GM18867 (cell line): Measurements from ENCODE around the gene RAET1E.
"Not testable (repeated sequence)": the region's sequence is repeated elsewhere in the genome, so short reads cannot be mapped to it uniquely, and the experiment has no call there.

Experiments used
- ATAC-seq: cut with Tn5 transposase; IDR thresholded peaks from one replicate; pipeline ENCODE4 v1.9.1; 2021; ENCODE audit warnings: mild to moderate bottlenecking, moderate library complexity; ENCODE audit not compliant: unreplicated experiment

Gene RAET1E

DNA sequence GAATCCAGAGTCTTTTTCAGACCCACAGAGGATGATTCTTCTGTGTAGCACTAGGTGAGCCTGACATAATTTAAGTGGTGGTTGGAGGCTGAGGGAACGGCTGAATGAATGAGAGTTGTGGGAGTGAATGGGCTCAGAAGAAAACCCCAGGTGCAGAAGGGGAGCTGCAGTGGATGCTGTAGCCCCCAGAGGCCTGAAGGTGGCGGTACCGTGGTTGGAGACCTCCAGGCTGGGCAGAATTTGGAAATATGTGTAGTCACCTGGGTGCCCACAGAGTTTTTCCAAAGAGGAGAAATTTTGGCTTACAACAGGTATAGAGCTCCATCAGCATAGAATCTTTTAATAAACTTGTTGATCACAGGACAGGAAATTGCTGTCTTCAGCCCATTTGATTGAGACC, 31.5 kb upstream of the RAET1E start:
- ATAC-seq: no peak

DNA sequence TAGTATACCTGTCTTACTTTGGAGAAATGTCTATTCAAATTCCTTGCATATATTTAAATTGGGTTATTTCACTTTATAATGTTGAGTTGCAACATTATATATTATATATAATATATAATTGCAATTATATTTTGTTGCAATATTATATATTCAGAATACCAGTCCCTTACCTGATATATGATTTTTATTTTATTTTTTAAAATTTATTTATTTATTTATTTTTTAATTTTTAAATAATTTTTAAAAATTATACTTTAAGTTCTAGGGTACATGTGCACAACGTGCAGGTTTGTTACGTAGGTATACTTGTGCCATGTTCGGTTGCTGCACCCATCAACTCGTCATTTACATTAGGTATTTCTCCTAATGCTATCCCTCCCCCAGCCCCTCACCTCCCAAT, 29.1 kb upstream of the RAET1E start:
- ATAC-seq: not testable (repeated sequence)

DNA sequence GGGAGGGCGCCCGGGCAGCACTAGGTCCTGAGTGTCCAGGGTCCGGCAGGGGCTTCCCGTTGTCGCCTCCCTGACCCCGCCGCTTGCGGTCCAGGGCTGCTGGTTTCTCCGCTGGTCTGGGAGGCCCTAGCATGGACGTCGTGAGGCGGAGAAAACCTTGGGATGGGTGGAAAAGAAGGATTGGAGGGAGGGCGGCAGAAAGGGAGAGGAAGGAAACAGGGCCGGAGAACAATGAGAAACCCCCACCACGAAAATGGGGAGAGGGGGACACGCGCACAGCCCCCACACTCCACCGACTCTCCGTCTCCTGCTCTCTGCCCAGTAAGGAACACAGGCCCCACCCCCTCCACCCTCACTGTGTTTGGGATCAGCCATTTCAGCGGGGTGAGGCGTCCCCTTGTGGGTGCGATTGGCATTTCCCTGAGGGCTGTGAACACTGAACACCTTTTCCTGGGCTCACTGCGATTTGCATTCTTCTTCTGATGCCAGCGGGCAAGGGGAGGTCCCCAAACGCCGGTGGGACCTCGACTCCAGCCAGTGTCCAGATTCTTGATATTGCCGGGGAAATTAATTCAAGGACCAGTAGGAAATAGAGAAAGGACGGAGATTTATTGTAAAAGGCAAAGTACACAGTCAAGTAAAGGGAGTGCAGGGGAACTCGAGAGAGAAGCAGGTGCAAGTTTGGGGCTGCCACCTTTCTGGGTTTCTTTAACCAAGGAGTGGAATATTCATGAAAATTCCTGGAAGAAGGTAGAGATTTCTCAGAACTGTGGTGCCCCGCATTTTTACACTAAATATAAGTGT, 28.3 kb upstream of the RAET1E start:
- no peak for ATAC-seq

DNA sequence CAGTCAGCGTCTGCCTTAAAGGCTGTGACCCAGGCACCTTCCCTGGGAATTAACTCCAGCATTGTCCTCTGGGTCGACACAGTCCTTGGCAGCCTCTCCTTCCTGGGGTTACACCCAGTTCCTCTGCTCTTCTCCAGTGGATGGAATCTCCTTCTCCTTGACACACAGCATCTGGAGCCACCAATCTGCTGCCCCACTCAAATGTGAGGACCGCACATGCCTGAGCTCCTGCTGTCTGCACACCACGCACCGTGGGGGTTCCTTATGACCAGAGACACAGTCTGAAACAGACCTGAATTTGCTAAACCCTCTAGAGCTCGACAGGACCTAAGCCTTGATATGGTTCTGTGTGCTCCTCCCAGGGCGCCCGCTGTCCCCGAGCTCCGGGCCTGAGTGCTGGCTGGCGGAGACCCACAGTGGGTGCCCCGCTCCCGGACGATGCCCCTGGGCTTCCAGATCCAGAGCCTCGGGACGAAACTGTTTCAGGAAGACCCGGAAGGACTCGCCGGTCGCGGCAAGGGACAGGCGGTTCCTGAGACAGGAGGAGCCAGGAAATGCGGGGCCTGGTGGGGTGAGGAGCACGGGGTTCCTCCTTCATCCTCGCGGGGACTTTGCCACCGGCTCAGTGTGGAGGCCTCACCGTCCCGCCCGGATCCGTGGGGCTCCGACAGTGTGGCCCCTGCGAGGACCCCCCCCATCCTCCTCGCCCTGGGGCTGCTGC, 27.5 kb upstream of the RAET1E start:
- ATAC-seq: no peak

DNA sequence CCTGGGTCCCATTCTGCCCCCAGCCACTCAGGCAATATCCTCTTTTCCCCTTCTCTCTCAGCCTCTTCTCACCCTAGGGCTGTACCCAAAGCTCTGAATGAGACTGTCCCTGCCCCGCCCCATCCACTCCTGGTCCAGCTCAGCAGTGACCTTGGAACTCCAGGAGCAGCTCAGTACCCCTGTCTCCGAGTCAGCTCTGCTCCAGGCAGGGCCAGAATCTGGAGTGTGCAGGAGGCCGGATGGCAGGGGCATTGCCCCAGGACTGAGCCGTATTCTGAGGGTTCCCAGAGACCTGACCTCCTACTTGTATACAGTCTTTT, 27.0 kb upstream of the RAET1E start:
- ATAC-seq: no peak

DNA sequence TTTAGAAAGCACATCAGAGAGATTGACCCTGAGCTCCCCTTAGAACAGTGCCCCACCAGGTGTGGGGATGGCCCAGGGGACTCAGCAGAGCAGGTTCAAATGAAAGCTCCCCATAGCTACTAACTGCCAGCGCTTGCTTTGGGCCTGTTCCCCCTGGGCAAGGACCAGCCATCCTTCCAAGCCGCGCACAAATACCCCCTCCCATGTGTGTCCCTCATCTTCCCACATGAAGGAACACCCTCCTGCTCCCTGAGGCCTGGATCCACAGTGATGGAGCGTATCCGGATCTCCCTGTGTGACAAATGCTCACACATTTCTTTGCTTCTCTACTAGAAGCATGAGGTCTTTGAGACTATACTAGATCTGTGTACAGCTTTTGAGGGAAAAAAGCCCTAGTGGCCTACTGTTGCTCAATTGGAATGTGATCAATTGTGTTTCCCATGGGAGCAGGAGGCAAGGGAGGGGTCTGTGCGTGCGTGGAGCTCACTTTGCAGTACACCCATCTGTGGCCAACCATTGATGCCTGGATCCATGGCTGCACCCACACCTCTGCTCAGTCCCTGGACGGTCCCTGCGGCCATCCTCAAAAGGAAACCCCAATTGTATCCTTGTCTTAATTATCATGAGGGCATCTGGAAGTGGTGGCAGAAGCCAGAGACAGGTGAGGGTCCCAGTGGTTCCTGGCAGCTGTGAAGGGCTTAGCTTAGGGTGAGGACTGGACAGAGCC, 26.5 kb upstream of the RAET1E start:
- no peak for ATAC-seq

DNA sequence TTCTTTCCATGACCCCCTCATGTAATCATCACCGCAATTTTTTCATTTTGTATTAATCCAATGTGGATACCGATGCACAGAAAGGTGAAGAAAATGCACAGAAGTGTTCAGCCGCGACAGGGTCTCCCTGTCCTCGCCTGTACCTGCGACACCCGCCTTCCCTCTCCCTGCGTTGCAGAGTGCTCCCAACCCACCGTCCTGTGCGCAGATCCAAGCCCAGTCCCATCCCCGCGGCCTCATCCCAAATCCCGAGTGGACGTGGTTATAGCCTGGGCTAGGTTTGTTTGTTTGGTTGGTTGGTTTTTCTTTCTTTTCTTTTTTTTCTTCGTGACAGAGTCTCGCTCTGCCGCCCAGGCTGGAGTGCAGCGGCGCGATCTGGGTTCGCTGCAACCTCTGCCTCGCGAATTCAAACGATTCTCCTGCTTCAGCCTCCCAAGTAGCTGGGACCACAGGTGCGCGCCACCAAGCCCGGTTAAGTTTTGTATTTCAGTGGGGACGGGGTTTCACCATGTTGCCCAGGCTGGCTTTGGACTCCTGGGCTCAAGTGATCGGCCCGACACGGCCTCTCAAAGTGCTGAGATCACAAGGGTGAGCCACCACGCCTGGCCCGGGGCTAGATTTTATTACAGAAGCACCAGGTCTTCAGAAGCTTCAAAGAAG, 25.5 kb upstream of the RAET1E start:
- ATAC-seq: no peak

DNA sequence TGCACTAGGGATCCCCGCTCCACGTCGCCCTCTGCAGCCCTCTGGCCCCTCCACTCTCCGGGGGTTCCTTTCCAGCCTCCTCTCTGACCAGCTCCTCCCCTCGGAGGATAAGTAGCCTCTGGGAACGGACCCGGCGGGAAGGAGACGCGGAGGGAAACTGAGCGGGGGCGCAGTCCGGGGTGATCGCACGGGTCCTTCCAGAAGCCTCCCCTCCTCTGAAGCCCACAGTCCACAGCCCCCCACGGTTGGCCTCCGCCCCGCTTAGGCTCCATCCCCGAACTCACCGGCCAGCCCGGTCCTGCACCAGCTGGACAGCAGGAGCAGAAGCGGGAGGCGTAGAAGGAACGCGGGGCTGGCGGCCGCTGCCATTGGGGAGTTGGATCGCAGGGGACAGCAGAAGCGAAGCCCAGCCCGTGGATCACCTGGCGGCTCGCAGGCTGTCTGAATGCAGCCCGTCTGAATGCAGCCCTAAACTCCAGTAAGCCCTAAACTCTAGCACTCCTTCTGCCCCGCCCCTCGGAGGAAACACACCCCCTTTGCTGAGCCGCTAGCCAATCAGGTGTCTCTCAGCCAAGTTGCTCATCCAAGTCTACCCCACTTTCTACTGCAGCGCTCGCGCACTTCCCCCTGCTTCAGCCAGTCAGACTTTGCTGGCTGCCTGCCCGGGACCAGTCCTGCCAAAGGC, 24.9 kb upstream of the RAET1E start, which contains the start of gene RAET1G:
Gene RAET1G, minus strand, starts transcription at position 480 of the 685 bp plus-strand sequence. Its CDS starts 111 bp downstream, at position 369.
- peak; percentile 61 for ATAC-seq

DNA sequence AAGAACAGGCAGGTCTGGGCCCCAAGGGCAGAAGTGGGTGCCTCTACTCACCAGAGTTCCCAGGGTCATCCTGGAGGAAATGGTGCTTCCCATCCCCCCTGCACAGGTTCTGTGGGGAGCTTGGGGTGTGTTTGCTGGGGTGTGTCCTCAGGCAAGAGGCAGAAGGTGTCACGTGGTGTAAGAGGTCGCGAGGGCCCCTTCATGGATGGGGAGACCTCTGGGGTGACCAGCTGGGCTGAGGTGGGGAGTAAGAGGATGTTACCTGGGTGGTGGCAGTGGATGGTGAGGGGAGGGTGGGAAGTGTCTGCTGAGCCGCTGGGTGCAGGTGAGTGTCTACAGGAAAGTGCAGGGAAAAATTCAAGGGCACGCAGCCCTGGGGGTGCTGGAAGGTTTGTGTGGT, 24.2 kb upstream of the RAET1E start:
- not testable (repeated sequence) for ATAC-seq

DNA sequence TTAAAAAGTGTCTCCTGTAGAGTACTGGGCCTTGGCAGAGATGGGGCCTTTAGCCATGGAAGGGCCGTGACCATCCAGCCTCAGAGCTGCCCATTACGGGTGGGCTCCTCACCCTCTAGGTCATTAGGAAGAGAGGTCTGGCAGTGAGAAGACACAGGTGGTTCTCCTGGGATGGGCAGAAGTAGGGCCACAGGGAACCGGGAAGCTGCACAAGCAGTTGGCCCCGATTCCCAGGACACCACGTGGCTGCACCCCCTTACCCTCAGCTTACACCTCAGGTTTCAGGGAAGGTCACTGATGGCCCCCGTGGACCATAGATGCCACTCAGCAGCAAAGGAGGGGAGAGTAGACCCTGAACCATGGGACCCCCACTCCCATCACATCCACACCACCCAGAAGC, 23.4 kb upstream of the RAET1E start:
- no peak for ATAC-seq

DNA sequence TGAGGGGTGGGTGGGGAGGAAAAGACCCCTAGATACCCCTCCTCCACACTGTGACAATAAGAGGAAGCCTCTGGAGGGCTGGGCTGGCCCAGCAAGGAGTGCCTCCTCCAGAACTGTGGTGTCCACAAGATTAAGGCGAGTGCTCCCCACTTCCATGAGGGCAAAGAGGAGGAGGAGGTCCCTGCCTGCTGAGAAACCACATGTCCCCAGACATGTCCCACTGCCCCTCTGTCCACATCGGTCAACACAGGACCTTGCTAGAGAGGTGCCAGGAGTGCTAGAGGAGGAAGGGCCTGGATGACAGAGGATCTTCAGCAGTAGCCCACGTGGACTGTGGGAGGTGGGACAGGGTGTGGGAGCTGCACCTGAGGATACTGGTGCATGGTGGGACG, 21.9 kb upstream of the RAET1E start:
- ATAC-seq: no peak

DNA sequence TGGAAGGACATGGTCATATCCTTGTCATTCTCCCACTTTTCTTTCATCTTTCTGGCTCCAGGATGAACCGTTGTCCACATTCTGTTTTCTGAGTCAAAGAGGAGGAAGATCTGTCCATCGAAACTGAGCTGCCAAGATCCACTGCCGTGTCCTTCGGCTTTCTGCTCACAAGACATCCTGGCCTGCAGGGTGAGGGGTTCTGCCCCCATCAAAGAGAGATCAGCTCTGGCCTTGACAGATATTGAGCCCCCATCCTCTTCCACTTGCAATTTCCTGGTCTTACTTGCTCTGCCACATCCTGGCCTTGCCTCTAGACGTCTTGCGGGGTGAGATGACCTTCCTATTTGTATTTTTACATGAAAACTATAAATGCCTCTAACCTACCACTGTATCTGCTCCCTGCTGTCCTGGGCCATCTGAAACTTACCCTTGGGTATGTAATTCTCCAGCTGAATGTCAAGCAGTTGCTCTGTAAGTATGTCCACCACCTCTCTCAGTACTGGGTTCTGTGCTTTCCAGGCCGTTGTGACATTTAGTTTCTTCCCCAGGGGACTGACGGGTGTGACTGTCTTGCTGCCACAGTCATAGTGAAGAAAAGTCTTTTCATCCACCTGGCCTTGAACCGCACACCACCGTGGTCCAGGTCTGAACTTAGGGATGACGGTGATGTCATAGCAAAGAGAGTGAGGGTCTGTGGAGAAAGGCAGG, 21.4 kb upstream of the RAET1E start:
- not testable (repeated sequence) for ATAC-seq

DNA sequence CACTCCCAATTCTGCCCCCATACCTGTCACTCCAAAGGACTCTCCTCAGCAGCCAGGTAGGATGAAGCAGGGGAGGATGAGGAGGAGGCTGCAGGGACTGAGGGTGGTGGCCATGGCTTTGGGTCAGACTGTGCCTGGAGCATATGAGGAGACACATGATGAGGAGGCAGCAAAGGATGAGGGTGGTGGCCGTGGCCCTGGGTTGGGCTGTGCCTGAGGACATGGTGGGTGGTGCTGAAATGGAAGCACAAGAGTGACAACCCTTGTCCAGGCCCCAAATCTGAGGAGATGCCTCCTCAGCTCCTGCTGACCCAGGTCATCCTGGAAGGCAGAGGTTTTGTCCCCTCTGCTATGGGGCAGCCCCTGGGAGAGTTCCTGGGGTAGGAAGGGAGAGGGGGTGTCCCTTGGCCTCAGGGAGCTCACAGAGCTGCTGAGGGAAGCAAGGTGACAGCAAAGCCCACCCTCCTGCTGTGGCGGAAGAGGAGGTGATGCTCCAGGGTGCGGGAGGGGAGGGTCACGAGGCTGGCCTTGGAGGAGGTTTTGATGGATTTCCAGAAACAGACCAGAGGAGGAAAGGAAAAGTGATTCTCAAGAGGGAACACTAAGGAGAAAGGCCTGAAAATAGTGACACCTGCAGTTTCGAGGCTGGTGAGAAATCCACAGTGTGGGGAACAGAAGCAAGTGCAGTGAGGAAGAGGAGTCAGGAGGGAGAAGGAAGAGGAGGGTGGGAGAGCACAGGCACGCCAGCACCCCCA, 20.4 kb upstream of the RAET1E start:
- no peak for ATAC-seq

DNA sequence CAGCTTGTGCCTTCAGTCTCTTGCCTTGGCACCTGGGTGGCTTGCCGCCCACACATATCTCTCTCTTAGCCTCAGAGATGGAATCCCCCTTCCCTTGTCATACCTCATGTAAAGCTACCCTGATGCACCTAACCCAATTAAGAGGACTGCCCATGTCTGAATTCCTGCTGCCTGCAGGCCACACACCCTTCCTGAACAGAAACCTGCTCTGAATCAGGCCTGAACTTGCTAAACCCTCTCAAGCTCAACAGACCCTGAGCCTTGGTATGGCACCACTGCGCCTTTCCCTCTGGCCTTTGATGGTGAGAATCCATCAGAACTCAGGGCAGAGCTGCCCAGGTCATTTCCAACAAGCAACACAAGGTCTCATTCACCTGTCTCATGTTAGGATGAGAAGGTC, 19.8 kb upstream of the RAET1E start:
- ATAC-seq: no peak

DNA sequence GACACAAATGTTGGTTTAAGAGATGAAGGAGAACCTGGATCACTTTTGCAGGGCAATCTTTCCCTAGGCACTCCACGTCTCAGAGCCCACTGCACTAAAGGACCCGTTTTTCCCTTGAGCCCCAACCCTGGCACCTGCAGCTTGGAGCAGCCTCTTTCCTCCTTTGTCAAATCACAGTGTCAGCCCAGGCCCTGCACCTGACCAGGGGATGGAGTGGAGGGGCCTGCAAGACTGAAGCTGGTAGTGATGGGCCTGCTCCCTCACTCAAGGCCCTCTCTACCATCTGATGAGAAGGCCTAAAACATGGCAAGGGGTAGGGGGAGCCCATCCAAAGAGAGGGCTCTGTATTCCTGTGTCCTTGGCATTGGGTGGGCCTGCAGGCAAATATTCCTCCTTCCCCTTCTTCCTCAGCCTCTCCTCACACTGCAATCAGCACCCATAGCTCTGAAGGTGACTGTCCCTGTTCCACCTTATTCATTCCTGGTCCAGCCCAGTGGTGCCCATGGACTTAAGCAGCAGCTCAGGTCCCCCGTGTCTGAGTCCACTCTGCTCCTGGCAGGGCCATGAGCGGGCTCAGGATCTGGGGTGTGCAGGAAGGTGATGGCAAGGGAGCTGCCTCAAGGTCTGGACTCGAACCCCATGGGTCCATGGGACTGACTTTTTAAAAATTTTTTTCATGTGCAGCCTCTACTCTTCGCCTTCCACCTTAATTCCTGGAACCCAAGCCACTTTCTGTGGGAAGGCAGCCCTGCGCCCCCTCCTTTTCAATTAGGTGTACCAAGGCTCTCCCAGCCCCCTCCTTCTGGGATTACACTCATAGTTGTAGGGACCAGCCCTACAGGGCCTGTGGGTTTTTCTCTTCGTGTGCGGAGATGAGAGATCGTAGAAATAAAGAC, 18.3 kb upstream of the RAET1E start:
- ATAC-seq: no peak

DNA sequence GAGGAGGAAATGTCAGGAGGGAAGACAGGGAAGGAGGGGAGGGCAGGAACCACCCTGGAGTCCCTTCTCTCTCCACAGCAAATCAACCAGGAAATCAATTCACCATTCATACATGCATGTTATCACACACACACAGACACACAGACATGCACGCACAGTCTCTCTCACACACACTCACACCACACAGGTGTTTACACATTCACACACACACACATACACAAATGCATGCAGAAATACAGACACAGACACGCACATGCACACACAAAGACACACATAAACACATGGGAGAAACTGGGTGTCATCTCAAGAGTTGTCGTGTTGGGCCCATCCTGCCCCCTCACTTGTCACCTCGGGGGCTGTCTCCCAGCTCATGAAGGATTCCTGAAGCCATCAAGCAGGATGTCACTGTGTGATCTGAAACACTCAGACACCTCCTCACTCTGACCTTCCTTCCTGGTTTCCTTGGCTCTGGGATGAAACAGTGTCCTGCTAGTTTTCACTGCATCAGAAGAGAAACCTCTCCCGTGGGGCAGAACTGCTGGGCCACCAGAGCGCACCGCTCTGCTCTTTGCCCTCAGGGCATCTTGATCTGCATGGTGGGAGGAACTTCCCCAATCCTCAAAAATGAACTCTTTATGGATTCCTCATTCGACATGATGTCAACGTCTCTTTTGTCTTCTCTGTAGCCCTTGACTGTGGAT, 15.8 kb upstream of the RAET1E start:
- ATAC-seq: no peak

DNA sequence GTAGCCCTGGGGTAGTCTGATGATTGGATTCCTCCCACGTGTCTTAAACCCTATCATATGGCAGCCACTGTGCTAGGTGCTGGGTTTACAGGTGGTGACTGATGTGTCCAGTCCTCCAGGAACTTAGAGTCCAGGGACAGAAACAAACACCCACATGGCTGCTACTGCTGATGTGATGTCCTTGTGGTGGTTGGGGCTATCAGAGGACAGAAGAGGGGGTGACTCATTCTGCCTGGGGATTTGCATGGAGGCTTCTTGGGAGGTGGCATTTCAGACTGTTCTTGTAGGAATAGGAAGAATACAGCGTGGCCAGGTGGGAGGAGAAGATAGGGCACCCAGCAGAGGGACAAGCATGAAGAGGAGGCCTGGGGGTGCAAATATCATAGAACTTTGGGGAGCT, 15.2 kb upstream of the RAET1E start:
- ATAC-seq: no peak

DNA sequence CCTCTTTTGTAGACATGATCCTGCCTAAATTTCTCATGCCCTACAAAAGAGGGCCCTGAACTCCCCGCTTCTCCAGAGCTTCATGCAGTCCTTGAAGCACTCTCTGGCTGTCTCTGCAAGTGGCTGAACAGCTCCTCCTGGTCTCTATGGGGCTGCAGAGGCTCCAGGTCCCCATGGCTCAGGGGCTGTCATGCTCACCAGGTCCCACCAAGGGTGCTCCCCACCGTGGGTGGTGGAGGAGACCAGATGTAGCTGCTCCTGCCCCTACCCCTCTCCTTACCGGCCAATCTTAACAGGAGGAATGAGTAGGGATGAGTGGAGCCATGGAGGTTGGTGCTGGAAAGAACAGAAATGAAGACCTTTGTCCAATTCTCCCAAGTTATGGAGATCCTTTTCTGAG, 14.8 kb upstream of the RAET1E start:
- ATAC-seq: not testable (repeated sequence)
